K562 (cell line): Measurements from ENCODE around the gene GATAD2B. TPM values are rescaled to one million over a fixed set of nuclear protein-coding genes. Genes with fewer than 3 reads are reported as not detected.
A peak's percentile ranks its signal among the peaks of the same experiment; 100 is the strongest.

Source experiments
- CTCFL ChIP-seq: IDR thresholded peaks from 2 replicates; pipeline ENCODE4 v1.6.1; 2011; ENCODE audit warnings: borderline replicate concordance, low read depth, mild to moderate bottlenecking, moderate library complexity, low read length; ENCODE audit not compliant: insufficient read depth, poor library complexity, severe bottlenecking
- DIDO1 ChIP-seq: fragments of 450-650 bp; IDR thresholded peaks from 2 replicates; pipeline ENCODE4 v1.6.1; 2016; ENCODE audit warnings: low read depth, missing biosample characterization, missing genetic modification characterization
- HMG20A ChIP-seq: fragments of 450-650 bp; formaldehyde crosslinking; conservative IDR thresholded peaks from 2 replicates; pipeline ENCODE4 v1.4.0; 2020; ENCODE audit warnings: mild to moderate bottlenecking, mixed read lengths
- KLF1 ChIP-seq: fragments of 450-650 bp; IDR thresholded peaks from 2 replicates; pipeline ENCODE4 v1.6.1; 2016; ENCODE audit warnings: missing genetic modification characterization, missing compliant biosample characterization
- LCOR ChIP-seq: sonication (generic); formaldehyde crosslinking; IDR thresholded peaks from 2 replicates; pipeline ENCODE4 v1.8.0; 2022; ENCODE audit warnings: mild to moderate bottlenecking, missing genetic modification reagents
- NFRKB ChIP-seq: fragments of 450-650 bp; IDR thresholded peaks from 2 replicates; pipeline ENCODE4 v1.6.1; 2016; ENCODE audit warnings: low read depth
- NR1H2 ChIP-seq: sonication (generic); formaldehyde crosslinking; IDR thresholded peaks from 2 replicates; pipeline ENCODE4 v1.4.0; 2020; ENCODE audit warnings: mild to moderate bottlenecking, missing genetic modification reagents
- PHF21A ChIP-seq: fragments of 450-650 bp; IDR thresholded peaks from 2 replicates; pipeline ENCODE4 v1.6.1; 2017; ENCODE audit warnings: low read depth, borderline replicate concordance
- RCOR1 ChIP-seq, 2 experiments: IDR thresholded peaks; 2 replicates each; pipeline ENCODE4 v1.6.1; 2012; ENCODE audit warnings: low read depth in 2 of 2, low read length in 2 of 2, borderline replicate concordance in 1 of 2, improper control_type of control experiment in 1 of 2
- ZBTB8A ChIP-seq: fragments of 450-650 bp; IDR thresholded peaks from 2 replicates; pipeline ENCODE4 v1.6.1; 2018; ENCODE audit warnings: mild to moderate bottlenecking, moderate library complexity; ENCODE audit not compliant: partially characterized antibody
- ZFX ChIP-seq: sonication (generic); formaldehyde crosslinking; IDR thresholded peaks from 2 replicates; pipeline ENCODE4 v1.8.0; 2022; ENCODE audit warnings: mild to moderate bottlenecking, missing genetic modification reagents, moderate library complexity
- ZNF12 ChIP-seq: sonication (generic); formaldehyde crosslinking; IDR thresholded peaks from 2 replicates; pipeline ENCODE4 v1.4.0; 2020; ENCODE audit warnings: mild to moderate bottlenecking, missing genetic modification reagents
- ZNF146 ChIP-seq: IDR thresholded peaks from one replicate; pipeline ENCODE4 v1.6.1; 2018; ENCODE audit warnings: missing compliant biosample characterization; ENCODE audit not compliant: unreplicated experiment
- ZNF324 ChIP-seq: fragments of 250-450 bp; sonication (Bioruptor Pico); IDR thresholded peaks from 2 replicates; pipeline ENCODE4 v1.4.0; 2020; ENCODE audit warnings: mild to moderate bottlenecking
- ZNF431 ChIP-seq: sonication (generic); formaldehyde crosslinking; IDR thresholded peaks from 2 replicates; pipeline ENCODE4 v1.8.0; 2022; ENCODE audit warnings: mild to moderate bottlenecking, missing genetic modification reagents
- polyA plus RNA-seq, 8 experiments: library from polyadenylated mRNA; depleted of rRNA in 4 of 8; stranded (reverse) in 5 of 8; unstranded in 3 of 8; fragments of >200 nt; fragmentation: Nextera tagmentation in 2 of 8; fragmentation: Illumina TruSeq in 1 of 8; extraction: Ambion mirVana in 2 of 8; extraction: Trizol in 1 of 8; gene quantifications; 2 replicates each; pipeline versions ENCODE4 v1.2.1 to v1.2.3, GENCODE V29; 2011 to 2014; ENCODE audit warnings: inconsistent platforms in 1 of 8, missing spikeins in 1 of 8
- total RNA-seq, 7 experiments: library from RNA; depleted of rRNA in 6 of 7; stranded (reverse); fragments of >200 nt in 6 of 7; fragmentation: Illumina TruSeq in 2 of 7; extraction: Trizol in 2 of 7; gene quantifications; 2 replicates each; pipeline versions ENCODE4 v1.2.1 to v1.2.3, GENCODE V29; 2011 to 2021; ENCODE audit warnings: low replicate concordance in 1 of 7
- TF ChIP-seq, protein P1 (sequence below): fragments of 250-450 bp; sonication (Bioruptor Pico); IDR thresholded peaks from 2 replicates; pipeline ENCODE4 v1.8.0; 2022; ENCODE audit warnings: moderate library complexity, mild to moderate bottlenecking, inconsistent platforms
- TF ChIP-seq, protein P2 (sequence below): fragments of 450-650 bp; formaldehyde crosslinking; IDR thresholded peaks from 2 replicates; pipeline ENCODE4 v1.4.0; 2020; ENCODE audit warnings: mild to moderate bottlenecking, mixed read lengths
- TF ChIP-seq, protein P3 (sequence below): fragments of 250-450 bp; sonication (Bioruptor Pico); IDR thresholded peaks from 2 replicates; pipeline ENCODE4 v1.5.0; 2021
- TF ChIP-seq, protein P4 (sequence below), 2 experiments: fragments of 450-650 bp in 1 of 2; sonication (generic) in 1 of 2; formaldehyde crosslinking in 1 of 2; IDR thresholded peaks in 1 of 2; conservative IDR thresholded peaks in 1 of 2; 2 replicates each; pipeline versions ENCODE4 v1.6.1 to v1.8.1; 2016 to 2023; ENCODE audit warnings: mild to moderate bottlenecking in 2 of 2, moderate library complexity in 2 of 2, inconsistent platforms in 1 of 2, missing genetic modification reagents in 1 of 2

Gene GATAD2B
- total and polyA plus RNA-seq, 9 of the 15 experiments (the other 6 are each of a cell fraction or from before 2014, with no cell fraction given), result 1.5 to 40.2 (median 4.9) TPM

DNA sequence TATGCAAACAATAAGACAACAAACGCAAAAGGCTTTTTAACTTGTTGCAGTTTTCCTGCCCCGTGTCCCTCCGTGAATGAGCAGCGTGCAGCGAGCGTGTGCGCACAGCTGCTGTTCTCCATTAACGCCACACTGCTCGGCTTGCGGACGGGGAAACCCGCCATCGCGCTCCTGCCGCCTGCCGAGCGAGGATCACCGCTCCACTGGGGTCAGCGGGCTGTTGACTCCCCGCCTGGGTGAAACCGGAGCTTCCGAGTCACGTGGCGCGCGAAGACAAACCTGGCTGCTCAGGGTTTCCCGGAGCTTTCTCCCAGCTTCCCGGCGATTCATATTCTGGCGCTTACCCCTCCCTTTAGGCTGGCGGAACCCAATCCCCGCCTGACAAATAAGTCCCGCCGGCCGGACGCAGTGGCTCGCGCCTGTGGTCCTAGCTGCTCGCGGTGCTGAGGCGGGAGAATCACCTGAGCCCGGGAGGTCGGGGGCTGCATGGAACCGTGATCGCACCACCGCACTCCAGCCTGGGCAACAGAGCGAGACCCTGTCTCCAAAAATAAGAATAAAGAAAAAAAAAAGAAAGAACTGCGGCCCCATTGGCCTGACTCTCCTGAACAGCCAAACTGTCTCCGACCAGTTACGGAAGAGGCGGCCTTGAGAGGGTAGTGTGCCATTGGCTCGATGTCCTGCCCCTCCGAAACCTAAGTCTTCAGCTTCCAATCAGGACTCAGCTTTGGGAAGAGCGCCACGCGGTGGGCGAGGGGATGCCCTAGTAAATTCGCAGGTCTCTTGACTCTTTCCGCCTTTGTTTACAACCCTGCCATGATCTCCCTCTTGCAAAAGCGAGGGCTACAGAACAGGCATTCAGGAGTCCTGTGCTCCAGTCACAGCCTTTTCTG, 44.6 kb upstream of the GATAD2B start, which contains the start of gene CREB3L4 (continued):
- TF ChIP-seq, protein P1, sequence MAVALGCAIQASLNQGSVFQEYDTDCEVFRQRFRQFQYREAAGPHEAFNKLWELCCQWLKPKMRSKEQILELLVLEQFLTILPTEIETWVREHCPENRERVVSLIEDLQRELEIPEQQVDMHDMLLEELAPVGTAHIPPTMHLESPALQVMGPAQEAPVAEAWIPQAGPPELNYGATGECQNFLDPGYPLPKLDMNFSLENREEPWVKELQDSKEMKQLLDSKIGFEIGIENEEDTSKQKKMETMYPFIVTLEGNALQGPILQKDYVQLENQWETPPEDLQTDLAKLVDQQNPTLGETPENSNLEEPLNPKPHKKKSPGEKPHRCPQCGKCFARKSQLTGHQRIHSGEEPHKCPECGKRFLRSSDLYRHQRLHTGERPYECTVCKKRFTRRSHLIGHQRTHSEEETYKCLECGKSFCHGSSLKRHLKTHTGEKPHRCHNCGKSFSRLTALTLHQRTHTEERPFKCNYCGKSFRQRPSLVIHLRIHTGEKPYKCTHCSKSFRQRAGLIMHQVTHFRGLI (CRISPR knock-in tag), result no peak
- TF ChIP-seq ZNF146 (CRISPR knock-in tag) (no peak), NR1H2 (CRISPR knock-in tag) (peak; percentile 94; the same call in 1 of the 2 replicates), DIDO1 (tag) (0 out of 2 replicates have a peak, but pooled peaks have one; percentile 45), RCOR1 (IDR thresholded peaks at IDR 0.05; ENCODE audit: borderline replicate concordance in 1 of 2, low read depth in 2 of 2, low read length in 2 of 2) (peak in 1 of 2 experiments; percentile 73; a peak in 2 of 4 replicates), ZBTB8A (no peak), ZNF324 (no peak), ZNF431 (no peak), CTCFL (peak; percentile 80), ZNF12 (CRISPR knock-in tag) (no peak), KLF1 (no peak), ZFX (CRISPR knock-in tag) (peak; percentile 66), NFRKB (peak; percentile 85), HMG20A (CRISPR knock-in tag) (no peak), PHF21A (0 out of 2 replicates have a peak, but pooled peaks have one; percentile 11), LCOR (CRISPR knock-in tag) (peak; percentile 93)
- TF ChIP-seq, protein P2, sequence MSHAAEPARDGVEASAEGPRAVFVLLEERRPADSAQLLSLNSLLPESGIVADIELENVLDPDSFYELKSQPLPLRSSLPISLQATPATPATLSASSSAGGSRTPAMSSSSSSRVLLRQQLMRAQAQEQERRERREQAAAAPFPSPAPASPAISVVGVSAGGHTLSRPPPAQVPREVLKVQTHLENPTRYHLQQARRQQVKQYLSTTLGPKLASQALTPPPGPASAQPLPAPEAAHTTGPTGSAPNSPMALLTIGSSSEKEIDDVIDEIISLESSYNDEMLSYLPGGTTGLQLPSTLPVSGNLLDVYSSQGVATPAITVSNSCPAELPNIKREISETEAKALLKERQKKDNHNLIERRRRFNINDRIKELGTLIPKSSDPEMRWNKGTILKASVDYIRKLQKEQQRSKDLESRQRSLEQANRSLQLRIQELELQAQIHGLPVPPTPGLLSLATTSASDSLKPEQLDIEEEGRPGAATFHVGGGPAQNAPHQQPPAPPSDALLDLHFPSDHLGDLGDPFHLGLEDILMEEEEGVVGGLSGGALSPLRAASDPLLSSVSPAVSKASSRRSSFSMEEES (CRISPR knock-in tag), result peak; percentile 92
- TF ChIP-seq, protein P3, sequence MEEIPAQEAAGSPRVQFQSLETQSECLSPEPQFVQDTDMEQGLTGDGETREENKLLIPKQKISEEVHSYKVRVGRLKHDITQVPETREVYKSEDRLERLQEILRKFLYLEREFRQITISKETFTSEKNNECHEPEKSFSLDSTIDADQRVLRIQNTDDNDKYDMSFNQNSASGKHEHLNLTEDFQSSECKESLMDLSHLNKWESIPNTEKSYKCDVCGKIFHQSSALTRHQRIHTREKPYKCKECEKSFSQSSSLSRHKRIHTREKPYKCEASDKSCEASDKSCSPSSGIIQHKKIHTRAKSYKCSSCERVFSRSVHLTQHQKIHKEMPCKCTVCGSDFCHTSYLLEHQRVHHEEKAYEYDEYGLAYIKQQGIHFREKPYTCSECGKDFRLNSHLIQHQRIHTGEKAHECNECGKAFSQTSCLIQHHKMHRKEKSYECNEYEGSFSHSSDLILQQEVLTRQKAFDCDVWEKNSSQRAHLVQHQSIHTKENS (CRISPR knock-in tag), result no peak
- TF ChIP-seq, protein P4, sequence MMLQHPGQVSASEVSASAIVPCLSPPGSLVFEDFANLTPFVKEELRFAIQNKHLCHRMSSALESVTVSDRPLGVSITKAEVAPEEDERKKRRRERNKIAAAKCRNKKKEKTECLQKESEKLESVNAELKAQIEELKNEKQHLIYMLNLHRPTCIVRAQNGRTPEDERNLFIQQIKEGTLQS (IDR thresholded peaks at IDR 0.05), result no peak; the same call in 1 of the 2 replicates
- TF ChIP-seq, protein P4 (CRISPR knock-in tag; conservative IDR thresholded peaks at IDR 0.05), result 0 out of 2 replicates have a peak, but pooled peaks have one; percentile 59
